Gastrocnemius medialis (tissue), 4 donors: Measurements from ENCODE around the gene SMIM23.

Experiments used
- POLR2A ChIP-seq, 2 donors: fragments of 450-650 bp; IDR thresholded peaks; one replicate each; pipeline ENCODE4 v1.6.1; 2017; ENCODE audit warnings: antibody characterized with exemption in 2 of 2, mild to moderate bottlenecking in 2 of 2, moderate library complexity in 2 of 2
- TF ChIP-seq, protein P1 (sequence below), 5 experiments: fragments of 450-650 bp in 3 of 5; fragments of 200-600 bp in 2 of 5; sonication (generic) in 2 of 5; IDR thresholded peaks in 4 of 5; conservative IDR thresholded peaks in 1 of 5; 1 replicate in 4 of 5; 2 replicates in 1 of 5; pipeline ENCODE4 v1.5.1; 2016 to 2019; ENCODE audit warnings: antibody characterized with exemption in 5 of 5, mild to moderate bottlenecking in 3 of 5, moderate library complexity in 3 of 5

DNA sequence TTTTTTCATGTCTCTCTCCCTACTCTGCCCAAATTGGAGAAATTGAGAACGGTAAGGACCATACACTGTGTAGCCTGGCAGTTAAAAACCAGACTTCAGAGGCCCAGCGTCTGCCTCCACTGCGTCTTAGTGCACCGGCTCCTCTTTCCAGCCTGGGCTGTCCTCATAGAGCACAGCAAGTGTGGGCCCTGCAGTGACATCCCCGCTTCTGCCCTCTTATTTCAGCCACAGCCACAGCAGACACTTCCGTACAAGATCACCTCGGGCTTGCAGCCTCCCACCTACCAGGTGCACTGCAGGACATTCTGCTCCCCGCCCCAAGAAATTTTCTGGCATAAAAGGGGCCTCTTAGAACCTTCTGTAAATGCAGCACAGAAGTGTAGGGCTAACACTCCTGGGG lies 21.4 kb upstream of the SMIM23 start:
- TF ChIP-seq, protein P1, sequence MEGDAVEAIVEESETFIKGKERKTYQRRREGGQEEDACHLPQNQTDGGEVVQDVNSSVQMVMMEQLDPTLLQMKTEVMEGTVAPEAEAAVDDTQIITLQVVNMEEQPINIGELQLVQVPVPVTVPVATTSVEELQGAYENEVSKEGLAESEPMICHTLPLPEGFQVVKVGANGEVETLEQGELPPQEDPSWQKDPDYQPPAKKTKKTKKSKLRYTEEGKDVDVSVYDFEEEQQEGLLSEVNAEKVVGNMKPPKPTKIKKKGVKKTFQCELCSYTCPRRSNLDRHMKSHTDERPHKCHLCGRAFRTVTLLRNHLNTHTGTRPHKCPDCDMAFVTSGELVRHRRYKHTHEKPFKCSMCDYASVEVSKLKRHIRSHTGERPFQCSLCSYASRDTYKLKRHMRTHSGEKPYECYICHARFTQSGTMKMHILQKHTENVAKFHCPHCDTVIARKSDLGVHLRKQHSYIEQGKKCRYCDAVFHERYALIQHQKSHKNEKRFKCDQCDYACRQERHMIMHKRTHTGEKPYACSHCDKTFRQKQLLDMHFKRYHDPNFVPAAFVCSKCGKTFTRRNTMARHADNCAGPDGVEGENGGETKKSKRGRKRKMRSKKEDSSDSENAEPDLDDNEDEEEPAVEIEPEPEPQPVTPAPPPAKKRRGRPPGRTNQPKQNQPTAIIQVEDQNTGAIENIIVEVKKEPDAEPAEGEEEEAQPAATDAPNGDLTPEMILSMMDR (IDR thresholded peaks at IDR 0.05 in 4 of 5, conservative IDR thresholded peaks at IDR 0.05 in 1 of 5): no peak
- TF ChIP-seq POLR2A (IDR thresholded peaks at IDR 0.05): no peak
